Panc1 (cell line): Measurements from ENCODE around the gene USP31.

Experiments used
- CTCF ChIP-seq: fragments of 450-650 bp; IDR thresholded peaks from 2 replicates; pipeline ENCODE4 v1.5.1; 2017; ENCODE audit warnings: mild to moderate bottlenecking
- POLR2AphosphoS5 ChIP-seq: IDR thresholded peaks from 2 replicates; pipeline ENCODE4 v1.6.1; 2012; ENCODE audit warnings: mild to moderate bottlenecking, low read depth, low read length, moderate library complexity

GRCh38 chr16:23160574-23160973 lies 11.3 kb upstream of the USP31 start:
- TF ChIP-seq CTCF (no peak), POLR2AphosphoS5 (no peak)
